ELR (cell line): ENCODE data around the gene KRT34.
"Not testable (repeated sequence)": the region's sequence is repeated elsewhere in the genome, so short reads cannot be mapped to it uniquely, and the experiment has no call there.

Source experiments
- DNase-seq: peaks from one replicate; pipeline ENCODE4 v3.0.0-alpha.2; 2015; ENCODE audit warnings: low read depth

The KRT34 gene

DNA sequence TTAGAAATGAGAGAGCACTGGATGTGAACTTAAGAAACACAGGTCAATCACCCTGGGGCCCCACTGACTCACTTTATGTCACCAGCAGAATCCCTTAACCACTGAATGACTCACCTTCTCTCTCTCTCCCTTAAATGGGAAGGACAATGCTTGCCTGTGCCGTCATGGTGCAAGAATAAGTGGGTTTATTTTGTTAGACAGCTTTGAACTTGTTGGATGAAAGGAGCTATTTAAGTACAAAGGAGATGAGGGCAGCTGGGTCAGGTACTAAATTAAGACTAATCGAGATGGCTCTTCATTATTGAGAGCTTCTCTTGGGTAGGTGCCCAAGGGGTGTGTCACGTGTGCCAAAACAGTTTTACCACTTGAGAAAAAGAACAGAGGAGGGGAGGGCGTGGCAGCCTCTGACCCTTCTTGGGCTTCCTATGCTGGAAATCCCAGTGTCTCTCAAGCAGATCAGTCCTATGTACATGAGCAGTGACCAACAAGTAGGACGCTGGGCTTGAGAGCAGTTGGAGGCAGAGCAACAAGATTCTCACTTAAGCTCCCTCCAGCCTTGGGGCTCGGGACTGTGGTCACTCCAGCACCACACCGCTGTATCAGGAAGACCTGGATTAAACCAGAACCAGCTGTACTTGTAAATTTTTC, 22.0 kb upstream of the KRT34 start:
- peak; percentile 99 for DNase-seq

DNA sequence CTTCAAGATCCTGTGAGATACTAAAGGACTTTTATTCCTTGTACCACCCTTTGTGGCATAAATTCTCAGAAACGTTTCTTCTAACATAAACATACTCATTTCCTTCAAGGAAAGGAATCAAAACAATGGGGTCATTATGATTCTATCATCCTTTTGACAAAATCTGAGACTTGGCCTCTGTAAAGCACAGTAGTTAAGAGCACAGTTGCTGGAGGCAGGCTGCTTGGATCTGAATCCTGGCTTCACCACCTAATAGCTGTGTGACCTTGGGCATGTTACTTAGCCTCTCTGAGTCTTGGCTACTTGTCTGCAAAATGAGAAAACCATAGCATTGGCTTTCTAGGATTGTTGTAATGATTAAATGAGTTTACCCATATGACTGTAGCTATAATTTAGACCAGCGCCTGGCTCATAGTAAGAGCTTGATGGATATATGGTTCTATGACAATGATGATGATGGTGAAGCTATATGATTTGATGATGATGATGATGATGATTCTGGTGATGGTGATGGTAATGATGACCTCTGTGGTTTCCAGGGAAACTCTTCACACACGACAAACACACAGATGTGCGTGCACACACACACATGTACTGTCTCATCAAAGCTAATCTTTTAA, 21.4 kb upstream of the KRT34 start:
- DNase-seq = peak; percentile 58

- peak; percentile 25 for DNase-seq
These were observed 20.1 kb upstream of the KRT34 start for GRCh38 chr17:41402161-41402560.

DNA sequence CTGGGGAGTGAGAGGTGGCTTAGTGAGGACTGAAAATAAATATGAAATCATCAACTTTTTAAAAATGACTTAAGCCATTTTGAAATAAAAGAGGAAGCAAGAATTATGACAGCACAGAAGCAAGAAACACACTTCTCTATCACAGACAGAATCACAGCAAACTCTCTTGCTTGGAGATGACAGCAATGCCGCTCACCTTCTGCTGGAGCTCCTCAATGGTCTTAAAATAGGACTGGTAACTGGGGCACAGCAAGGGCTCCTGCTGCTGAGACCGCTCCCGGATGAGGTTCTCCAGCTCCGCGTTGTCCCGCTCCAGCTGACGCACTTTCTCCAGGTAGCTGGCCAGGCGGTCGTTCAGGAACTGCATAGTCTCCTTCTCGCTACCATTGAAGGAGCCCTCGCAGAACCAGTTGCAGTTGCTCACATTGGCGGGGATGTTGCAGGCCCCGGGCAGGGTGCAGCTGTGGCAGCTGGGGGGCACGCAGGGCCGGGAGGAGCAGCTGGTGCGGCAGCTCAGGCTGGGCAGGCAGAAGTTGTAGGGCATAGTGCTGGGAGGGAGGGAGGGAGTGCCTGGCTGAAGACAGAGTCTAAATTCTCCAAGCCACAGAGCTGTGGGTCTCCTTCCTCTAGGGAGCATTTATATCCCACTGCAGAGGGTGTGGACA, 15.0 kb upstream of the KRT34 start, which contains the start of gene KRT31:
KRT31 (minus strand) TSS at position 613 of the 665 bp plus-strand sequence; CDS start at position 544, 69 bp downstream.
- no peak for DNase-seq

DNA sequence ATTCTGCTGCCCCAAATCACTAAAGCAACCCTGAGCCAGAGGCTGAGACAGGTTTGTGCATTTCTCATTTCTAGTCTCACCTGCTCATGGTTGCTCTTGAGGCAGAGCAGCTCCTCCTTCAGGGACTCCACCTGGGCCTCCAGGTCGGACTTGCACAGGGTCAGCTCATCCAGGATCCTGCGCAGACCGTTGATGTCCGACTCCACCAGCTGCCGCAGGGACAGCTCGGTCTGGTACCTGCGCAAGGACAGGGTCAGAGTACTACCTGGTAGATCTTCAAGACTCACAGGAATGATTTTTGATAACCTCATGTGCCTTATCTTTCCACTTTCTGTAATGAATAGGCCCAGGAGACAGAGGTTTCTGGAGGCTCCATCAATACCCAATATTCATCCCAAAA, 14.2 kb upstream of the KRT34 start:
- DNase-seq = no peak

DNA sequence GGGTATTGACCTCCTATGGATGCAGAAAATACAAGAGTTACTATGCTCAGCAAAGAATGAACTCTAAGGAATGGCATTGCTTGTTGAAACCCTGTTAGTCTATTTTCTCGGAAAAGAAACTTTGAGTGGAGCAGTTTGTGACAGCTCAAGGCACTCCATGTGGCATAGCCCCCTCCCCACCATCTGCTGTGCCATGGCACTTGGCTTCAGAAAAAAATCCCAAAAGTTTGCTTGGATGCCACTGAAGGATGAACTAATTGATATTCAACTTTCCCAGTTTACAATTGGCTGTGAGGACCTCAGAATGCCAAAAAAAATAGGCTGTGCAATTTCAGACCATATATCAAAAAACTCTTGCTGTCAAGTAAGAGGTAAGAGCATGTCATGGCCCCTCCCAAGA, 13.5 kb upstream of the KRT34 start:
- no peak for DNase-seq

GRCh38 chr17:41395044-41395443, 12.9 kb upstream of the KRT34 start:
- not testable (repeated sequence) for DNase-seq

- DNase-seq = peak; percentile 58
These were observed 12.3 kb upstream of the KRT34 start for GRCh38 chr17:41394254-41394996.

DNA sequence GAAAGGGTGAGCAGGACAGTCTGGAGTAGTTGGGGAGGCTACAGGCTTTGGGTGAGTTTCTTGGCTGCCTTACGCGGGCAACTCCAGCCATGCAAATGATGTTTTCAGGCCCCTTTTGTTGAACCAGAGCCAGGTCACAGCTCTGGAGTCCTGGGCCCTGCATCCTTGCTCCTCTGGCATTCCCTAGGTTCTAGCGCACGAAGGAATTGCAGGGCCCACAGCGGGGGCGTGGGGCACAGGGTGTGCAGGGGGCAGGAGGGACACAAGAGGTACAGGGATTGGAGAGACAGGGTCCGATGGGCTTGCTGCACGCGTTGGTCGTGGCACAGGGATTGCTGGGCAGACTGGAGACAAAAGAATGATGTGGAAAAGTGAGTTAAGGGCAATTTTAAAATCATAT, 11.7 kb upstream of the KRT34 start:
- no peak for DNase-seq

- DNase-seq = no peak
These were observed 11.2 kb upstream of the KRT34 start for GRCh38 chr17:41393294-41393693.

GRCh38 chr17:41392278-41392677, 10.2 kb upstream of the KRT34 start:
- DNase-seq = peak; percentile 67

DNA sequence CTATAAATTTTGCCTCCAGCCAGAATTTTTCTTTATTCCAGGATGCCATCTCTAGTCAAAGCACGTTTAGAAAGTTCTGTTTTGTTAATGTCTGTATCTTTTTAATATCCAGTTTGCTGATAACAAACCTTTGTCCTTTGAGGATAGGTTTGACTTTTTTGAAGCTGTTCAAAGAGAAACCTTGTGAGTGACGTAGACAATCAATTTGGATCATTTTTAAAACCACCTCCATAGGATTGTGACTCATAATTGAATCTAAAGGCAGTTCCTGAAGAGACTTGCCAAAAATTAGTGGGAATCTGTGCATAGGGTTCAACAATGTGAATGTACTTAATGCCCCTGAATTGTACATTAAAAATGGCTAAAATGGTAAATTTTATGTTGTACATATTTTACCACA, 9.4 kb upstream of the KRT34 start:
- DNase-seq = no peak

GRCh38 chr17:41390411-41390938, 8.4 kb upstream of the KRT34 start:
- DNase-seq = no peak

DNA sequence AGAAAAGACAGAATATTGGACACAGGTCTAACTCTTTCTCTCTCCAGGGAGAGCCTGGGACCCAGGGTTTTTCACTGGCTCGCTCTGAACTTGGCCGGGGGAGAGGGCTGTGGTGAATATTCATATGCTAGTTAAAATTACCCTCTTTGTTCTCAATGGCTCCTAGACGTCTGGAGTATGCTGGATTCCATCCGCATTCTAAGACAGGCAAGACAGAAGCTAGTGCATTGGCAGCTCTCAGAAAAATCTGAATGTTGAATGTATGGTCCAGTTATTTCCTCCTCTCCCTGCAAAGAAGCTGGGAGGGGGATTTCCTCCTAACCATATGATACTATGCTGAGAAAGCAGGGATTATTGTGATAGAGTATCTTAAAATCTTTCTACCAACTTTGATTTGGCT, 5.6 kb upstream of the KRT34 start:
- no peak for DNase-seq

GRCh38 chr17:41386227-41386626, 4.1 kb upstream of the KRT34 start:
- no peak for DNase-seq

GRCh38 chr17:41383690-41384089, 1.6 kb upstream of the KRT34 start:
- DNase-seq = no peak

DNA sequence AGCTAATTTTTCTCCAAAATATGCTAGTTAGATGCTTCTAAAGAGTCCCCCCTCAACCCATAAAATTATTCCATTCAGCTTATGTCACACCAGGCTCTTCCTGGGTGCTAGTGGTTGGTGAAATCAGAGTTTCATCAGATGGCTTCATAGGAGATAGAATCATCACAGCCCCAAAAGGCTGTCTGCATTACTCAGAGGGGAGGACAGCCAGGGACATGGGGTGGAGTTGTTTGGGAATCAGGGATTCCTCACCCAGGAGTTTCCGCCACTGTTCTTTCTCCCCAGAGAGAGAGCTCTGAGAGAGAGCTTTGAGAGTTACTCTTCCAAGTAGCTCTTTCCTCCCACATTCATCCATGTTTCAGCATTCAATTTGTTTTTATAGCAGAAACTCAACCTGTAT, 288 bp upstream of the KRT34 start:
- DNase-seq = peak; percentile 72

DNA sequence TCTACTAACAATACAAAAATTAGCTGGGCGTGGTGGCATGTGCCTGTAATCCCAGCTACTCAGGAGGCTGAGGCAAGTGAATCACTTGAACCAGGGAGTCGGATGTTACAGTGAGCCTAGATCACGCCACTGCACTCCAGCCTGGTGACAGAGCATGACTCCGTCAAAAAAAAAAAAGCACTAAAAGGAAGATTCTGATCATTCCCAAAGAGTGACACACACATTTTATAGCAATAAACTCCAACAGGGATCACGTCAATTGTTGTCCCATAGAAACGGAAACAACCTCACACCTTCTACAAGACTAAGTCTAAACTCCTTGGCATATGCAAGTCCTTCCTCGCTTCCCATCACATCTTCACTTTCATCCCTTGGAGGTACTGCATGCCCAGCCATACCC, 2.0 kb downstream of the KRT34 start:
- peak; percentile 98 for DNase-seq

DNA sequence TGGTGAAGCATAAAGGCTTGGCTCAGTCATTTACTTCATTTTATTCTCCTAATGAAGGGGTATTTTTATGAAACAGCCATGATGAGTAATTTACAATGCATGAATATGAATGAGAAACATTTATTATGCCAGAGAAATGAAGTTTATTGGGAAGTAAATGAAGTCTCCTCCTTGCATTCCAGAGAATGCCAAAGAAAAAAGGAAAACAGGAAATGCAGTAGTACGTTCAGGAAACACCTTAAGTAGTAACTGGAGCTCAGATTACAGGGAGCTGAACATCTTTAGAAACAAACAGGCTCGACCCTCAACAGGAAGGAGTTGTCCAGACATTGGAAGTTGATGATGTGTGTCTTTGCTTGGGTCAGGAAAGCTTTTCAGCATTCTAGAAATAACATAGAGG, 4.6 kb downstream of the KRT34 start:
- DNase-seq = peak; percentile 45

DNA sequence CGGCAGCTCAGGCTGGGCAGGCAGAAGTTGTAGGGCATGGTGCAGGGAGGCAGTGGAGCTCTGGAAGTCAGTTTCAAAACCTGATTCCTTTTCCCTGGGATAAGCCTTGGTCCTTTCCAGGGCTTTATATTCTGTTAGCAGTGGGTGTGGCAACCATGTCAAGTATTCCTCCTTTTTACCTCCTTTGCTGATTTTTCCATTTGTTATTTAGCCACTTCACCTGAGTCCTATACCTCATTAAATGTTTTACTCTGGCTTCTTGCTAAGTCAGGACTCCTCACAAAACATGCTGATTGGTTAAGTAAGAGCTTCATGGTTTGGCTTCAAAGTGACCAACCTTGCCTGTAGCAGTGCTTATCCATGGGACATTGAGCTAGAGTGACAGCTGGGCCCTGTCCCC, 12.4 kb downstream of the KRT34 start, which contains the start of gene KRT33B:
KRT33B (minus strand) TSS at position 101 of the 400 bp plus-strand sequence; CDS start at position 38, 63 bp downstream.
- DNase-seq = no peak

GRCh38 chr17:41369023-41369422, 13.1 kb downstream of the KRT34 start:
- no peak for DNase-seq

- DNase-seq = peak; percentile 79
These were observed 14.6 kb downstream of the KRT34 start for GRCh38 chr17:41367426-41368075.
